ENCODE data around the gene GABRD.
"Not testable (repeated sequence)": the region's sequence is repeated elsewhere in the genome, so short reads cannot be mapped to it uniquely, and the experiment has no call there.

The GABRD gene, protein sequence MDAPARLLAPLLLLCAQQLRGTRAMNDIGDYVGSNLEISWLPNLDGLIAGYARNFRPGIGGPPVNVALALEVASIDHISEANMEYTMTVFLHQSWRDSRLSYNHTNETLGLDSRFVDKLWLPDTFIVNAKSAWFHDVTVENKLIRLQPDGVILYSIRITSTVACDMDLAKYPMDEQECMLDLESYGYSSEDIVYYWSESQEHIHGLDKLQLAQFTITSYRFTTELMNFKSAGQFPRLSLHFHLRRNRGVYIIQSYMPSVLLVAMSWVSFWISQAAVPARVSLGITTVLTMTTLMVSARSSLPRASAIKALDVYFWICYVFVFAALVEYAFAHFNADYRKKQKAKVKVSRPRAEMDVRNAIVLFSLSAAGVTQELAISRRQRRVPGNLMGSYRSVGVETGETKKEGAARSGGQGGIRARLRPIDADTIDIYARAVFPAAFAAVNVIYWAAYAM

GRCh38 chr1:2019172-2019543 is at the start of gene GABRD:
GABRD (plus strand) TSS chr1:2019345; CDS start chr1:2019424, 79 bp downstream.
- DNase-seq (ENCODE audit: low read depth) = no peak

GRCh38 chr1:1969505-1969900 is 49.6 kb upstream of the GABRD start:
- no peak for DNase-seq (ENCODE audit: low read depth)

GRCh38 chr1:1969953-1970716 is 49.0 kb upstream of the GABRD start:
- no peak for DNase-seq (ENCODE audit: low read depth)

- DNase-seq (ENCODE audit: low read depth) = no peak
Observed at GRCh38 chr1:1971017-1971416, 48.1 kb upstream of the GABRD start.

- DNase-seq (ENCODE audit: low read depth) = no peak
Observed at GRCh38 chr1:1971688-1972087, 47.5 kb upstream of the GABRD start.

DNA sequence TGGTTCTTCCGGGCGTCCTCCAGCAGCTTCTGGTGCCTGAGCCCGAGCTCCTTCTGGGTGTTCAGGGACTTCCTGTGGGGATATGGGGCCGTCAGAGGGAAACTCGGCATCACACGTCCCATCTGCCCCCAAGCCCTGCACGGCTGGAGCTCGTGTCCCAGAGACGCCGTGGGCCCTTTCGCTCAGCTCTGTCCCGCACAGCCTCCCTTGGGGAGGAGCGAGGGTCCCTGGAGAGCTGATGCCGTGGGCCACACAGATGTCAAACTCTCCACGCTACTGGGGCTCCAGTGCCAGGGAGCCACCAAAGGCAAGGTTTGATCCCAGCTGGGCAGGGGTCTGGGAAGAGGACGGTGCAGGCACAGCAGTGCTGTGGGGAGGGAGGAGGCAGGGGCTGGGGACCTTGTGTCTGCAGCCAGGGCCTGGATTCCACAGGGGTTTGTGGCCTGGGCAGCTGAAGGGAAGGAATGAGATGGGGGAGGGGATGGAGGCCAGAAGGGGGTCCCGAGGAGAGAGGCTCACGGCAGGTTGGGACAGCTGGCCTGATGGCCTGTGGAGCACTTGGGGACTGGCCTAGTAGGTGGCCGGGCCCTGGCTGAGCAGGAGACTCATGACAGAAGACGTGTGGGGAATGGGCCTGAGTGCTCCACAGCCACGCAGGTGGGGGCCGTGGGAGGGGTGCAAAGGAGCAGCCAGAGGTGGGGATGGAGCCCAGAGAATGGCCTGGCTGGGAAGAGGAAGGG is 46.0 kb upstream of the GABRD start:
- no peak for DNase-seq (ENCODE audit: low read depth)

GRCh38 chr1:1973716-1974642 is 45.2 kb upstream of the GABRD start:
- no peak for DNase-seq (ENCODE audit: low read depth)

DNA sequence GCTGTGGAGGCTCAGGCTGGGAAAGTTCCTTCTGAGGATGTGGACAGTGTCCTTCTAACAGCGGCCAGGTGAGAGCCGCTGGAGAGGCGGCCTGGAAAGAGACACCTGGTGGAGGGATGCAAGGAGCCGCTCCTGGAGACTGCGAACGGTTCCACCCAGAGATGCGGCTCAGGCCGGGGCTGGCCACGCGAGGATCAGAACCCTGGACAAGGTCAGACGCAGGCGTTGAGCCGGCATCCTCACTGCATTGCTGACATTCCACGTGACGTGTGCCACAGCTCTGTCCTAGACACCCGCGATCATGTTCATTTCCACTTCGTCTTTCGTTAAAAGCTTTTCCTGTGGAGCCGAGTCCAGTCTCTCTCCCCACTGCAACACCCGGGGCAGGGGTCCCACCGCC is 44.3 kb upstream of the GABRD start:
- DNase-seq (ENCODE audit: low read depth) = no peak

GRCh38 chr1:1975535-1975934 is 43.6 kb upstream of the GABRD start:
- no peak for DNase-seq (ENCODE audit: low read depth)

- no peak for DNase-seq (ENCODE audit: low read depth)
Observed at GRCh38 chr1:1976031-1976430, 43.1 kb upstream of the GABRD start.

DNA sequence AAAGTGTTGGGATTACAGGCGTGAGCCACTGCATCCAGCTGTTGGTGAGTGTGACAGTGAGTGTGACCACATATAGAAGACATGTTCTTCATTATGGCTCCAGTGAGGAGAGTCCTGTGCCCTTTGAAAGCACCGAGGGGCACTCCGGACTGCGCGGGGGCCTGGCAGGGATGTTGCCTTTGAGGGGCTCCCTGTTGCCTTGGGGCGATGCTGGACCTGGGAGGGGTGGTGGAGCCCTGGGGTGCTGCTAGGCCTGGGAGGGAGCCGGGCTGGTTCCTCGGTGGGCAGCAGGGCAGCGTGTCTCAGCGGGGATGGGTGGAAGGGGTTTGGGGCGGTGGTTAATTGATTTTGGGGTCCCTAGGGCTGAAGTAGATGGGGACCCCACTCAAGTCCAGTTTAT is 41.0 kb upstream of the GABRD start:
- no peak for DNase-seq (ENCODE audit: low read depth)

DNA sequence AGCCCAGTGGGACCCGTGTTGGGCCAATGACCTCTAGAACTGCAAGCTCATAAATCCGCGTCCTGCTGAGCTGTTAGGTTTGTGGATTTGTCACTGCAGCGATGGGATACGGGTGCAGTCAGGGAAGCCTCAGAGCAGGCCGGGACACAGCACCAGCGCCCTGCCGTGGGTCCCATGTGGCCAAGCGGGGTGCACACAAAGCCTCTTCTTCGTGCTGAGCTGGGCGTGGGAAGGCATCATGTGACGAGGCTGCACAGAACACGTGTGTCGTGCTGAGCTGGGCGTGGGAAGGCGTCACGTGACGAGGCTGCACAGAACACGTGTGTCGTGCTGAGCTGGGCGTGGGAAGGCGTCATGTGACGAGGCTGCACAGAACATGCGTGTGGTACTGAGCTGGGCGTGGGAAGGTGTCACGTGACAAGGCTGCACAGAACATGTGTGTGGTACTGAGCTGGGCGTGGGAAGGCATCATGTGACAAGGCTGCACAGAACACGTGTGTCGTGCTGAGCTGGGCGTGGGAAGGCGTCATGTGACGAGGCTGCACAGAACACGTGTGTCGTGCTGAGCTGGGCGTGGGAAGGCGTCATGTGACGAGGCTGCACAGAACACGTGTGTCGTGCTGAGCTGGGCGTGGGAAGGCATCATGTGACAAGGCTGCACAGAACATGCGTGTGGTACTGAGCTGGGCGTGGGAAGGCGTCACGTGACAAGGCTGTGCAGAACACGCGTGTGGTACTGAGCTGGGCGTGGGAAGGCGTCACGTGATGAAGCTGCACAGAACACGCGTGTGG is 40.3 kb upstream of the GABRD start:
- DNase-seq (ENCODE audit: low read depth) = not testable (repeated sequence)

- no peak for DNase-seq (ENCODE audit: low read depth)
Observed at GRCh38 chr1:1979482-1980165, 39.5 kb upstream of the GABRD start.

DNA sequence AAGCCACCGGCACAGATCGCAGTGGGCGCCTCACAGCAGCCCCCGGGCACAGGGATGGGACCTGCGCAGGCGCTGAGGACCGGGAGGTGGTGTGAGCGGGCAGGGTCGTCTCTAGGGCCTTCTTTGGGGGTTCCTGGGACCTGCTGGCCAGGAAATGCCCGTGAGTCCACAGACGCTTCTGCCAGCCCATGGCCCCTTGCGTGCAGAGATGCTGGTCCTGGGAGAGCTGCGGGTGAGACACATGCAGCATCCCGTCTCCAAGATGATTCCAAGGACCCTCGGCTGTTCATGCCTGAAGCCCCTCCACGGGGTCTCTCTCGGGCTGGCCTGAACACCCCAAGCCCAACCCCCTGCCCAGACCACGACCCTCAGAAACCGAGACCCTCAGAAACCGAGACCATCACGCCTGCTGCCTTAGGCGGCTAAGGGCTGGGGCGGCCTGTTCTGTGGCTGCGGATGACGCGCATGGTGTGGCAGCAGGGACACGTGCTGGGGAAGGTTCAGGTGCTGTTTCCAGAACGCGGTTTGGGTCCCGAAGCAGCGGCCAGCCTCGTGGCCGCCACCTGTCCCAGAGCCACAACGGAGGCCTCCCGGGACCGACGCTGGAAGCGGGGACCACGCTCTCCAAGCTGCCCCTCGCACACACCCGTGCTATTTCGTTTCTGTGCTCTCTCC is 38.5 kb upstream of the GABRD start:
- DNase-seq (ENCODE audit: low read depth) = no peak

DNA sequence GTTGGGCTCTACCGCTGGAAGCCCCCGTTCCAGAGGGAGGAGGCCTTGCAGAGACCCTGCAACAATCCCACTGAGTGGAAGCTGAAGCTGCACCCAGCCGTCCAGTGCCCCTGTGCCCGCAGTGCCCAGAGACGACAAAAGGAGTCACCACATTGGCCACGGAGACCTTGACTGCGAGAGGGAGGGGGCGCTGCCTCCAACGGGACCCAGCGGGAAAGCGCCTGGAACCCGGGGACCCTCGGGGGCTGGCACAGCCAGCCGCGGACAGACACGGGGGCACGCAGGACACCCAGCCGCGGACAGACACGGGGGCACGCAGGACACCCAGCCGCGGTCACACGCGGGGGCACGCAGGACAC is 38.0 kb upstream of the GABRD start:
- no peak for DNase-seq (ENCODE audit: low read depth)

GRCh38 chr1:1981631-1982327 is 37.4 kb upstream of the GABRD start:
- not testable (repeated sequence) for DNase-seq (ENCODE audit: low read depth)

DNA sequence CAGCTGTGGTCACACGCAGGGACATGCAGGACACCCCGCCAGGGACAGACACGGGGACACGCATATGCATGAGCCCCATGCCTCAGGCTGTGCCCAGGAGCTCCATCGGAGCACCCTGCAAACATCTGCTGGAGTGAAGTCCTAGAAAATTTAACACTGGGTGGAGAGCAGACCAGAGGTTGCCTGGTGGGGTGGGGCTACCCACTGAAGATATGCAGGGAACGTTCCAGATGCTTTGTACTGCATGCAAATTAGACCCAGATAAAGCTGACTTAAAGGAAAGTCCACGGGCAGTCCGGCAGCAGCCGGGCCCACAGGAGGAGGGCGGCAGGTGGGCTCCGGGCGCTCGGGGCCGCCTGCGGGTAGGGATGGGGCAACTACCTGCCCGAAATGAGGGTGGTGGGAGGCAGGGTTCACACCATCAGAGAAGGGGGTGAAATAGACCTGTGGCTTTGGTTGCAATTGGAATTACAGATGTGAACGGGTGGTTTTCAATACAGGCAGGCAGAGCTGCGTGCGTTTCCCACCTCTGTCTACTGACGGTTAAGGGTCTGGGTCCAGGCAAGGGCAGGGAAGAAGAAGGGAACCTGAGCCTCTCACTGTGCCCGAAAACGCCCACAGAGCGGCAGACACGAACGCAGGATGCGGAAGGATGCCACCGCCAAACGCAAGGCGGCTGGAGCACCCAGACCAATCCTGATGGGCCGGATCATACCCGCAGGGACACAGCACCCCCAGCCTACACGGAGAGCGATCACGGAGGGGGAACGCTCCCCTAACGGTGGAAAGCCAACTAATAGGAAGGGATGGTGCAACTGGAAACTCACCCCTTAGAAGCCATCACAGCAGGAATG is 36.5 kb upstream of the GABRD start:
- no peak for DNase-seq (ENCODE audit: low read depth)

DNA sequence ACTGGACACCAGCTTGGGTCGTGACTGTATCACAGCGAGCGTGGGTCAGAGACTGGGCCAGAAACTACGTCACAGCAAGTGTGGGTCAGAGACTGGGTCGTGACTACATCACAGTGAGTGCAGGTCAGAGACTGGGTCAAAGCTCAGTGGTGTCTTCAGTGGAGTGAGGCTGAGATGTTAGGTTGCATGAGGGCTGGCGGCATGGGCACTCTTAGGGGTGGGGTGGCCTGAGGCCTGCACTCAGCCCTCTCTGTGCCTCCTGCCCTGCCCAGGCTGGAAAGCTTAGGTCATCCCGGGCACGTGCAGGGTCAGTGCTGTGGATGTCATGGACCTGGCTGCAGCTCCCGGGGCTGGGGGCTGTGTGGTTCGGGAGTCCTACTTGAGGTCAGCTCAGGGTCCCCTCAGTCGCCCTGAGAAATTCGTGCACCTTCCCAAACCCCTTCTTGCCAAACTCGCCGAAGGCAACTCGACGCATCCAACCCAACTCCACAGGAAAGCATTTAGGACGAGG is 34.5 kb upstream of the GABRD start:
- no peak for DNase-seq (ENCODE audit: low read depth)

All from stimulated activated CD8-positive, alpha-beta memory T cell treated with anti-CD3 and anti-CD28 coated beads, Interleukin-7, amount 100 ng/mL, for 24 hours (primary cell).